Activated T-cell treated with anti-CD3 and anti-CD28 coated beads for 24 hours (primary cell): ENCODE results near the gene GINS1.

Experiments used
- DNase-seq: peaks from one replicate; pipeline ENCODE4 v3.0.0-alpha.2; 2020; ENCODE audit warnings: low read depth

The GINS1 gene

DNA sequence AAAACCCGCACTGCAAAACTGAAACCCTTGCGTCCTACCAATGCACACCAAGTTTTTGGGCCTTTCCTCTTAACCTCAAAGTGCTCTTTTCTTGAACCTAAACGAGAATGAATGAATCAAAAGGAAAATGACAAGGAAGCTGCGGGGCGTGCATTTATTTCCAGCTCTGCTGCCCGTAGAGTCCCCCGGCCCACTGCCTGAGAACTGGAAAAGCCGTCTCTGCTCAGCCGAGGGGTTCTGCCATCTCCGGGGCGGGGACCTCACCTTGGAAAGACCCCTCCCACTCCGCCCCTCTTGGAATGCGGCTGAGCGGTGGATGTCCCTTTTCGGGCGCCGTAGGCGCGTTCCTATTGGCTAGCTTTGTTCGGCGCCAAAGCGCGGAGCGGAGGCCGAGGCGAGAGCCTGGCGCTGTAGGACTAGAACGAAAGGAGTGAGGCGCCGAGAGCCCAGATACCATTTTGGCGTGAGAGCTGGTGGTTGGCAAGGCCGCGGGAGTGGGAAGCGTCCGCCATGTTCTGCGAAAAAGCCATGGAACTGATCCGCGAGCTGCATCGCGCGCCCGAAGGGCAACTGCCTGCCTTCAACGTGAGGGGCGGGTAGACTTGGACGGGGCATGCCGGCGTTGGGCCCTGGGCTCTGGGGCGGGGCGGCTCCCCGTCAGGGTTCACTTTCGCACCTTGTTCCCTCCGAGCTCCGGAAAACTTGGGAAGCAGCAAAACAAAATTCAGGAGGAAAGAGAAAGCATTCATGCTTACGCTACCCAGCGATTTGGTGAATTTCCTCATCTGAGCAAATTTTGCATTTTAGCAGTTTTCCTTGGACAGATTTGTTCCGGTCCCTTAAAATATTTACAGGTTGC is at the start of gene GINS1:
GINS1 (plus strand) TSS at position 363 of the 859 bp plus-strand sequence; CDS start at position 511, 148 bp downstream.
- DNase-seq: peak; percentile 82

DNA sequence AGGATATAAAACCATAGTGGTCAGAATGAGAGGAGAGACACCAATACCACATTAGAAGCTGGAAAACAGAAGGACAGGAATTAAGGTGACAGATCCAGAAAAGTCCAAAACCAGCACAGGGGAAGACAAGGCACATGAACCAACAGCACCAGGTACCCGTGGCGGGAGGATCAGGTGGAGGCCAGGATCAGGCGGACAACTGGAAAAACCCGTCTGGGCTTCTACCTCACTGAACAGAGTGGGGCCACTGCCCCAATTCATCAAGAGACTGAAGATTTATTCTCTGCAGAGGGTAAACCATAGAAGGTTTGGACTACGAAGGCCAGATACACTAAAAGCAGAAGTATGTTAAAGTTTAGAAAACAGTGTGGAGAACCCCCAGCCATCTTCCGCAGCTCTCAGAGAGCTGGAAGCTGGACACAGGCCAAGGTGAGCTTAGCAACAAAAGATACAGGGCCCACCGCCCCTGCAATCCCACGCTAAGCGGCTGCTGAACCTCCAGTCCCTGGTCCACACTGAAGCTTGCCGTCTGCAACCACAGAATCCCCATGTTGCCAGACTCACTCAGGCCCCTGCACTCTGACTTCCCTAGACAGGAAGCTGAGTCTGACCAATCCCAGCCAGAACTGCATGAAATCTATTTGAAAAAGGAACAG is 46.7 kb upstream of the GINS1 start:
- no peak for DNase-seq

DNA sequence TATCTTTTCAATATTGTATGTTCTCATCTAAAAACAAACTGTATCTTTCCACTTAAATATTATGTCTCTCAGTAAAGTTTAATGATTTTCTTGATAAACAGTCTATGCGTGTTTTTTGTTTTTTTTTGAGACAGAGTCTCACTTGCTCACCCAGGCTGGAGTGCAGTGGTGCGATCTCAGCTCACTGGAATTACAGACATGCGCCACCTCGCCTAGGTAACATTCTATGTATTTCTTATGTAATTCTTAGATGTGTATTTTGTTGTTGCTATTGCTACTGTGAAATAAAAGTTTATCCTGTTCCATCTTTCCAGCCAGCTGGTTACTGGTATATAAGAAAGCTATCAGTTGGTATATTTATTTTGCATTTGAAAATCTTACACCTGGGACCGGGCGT is 46.2 kb upstream of the GINS1 start:
- no peak for DNase-seq

DNA sequence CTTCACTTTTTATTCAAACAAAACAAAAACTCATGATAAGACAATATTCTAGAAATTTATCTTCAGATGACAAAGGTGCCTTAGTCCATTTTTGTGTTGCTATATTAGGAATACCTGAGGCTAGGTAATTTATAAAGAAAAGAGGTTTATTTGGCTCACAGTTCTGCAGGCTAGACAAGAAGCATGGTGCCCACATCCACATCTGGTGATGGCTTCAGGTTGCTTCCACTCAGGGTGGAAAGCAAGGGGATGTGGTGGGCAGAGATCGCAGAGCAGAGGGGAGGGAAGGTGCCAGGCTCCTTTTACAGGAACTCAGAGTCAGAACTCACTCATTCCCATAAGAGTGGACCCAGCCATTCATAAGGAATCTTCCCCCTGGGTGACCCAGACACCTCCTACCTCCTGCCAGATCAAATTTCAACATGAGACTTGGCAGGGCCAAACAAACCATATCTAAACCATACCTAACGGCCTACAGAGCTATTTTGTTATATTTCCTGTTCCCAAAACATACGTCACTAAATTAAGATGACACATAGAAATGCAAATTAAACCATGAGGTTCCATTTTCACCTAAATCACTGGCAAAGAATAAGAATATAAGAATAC is 43.2 kb upstream of the GINS1 start:
- no peak for DNase-seq

DNA sequence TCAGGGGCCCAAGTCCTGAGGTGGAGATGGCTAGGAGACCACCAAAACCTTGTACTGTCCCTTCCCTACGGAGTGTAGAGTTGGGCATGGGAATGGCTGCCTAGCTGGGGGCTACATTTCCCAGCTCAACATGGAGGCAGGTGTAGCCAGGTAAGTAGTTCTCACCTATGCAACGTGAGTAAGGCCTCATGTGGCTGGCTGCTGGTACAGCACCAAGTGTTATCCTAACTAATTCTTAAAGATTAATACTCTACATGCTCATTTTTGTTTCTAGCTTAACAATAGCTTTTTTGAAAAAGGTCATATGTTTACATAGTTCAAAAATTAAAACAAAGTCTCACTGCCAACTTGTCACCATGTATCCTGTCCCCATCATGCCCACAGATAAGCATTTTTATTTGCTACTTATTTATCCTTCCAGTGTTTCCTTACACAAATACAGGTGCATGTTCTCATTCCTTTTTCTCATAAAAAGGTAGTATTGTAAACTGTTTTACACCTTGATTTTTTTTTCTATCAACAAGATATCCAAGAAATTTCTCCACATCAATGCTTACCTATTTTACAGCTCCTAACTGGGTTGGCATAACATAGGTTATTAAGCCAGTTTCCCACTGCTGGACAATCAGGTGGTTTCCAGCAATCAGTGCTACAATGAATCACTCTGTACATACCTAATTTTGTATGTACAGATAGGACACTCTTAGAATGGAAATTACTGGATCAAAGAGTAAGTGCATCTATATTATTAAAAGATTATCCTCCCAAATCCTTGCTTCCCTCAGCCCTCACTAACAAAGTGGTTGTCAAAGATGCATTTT is 42.4 kb upstream of the GINS1 start:
- DNase-seq: no peak

DNA sequence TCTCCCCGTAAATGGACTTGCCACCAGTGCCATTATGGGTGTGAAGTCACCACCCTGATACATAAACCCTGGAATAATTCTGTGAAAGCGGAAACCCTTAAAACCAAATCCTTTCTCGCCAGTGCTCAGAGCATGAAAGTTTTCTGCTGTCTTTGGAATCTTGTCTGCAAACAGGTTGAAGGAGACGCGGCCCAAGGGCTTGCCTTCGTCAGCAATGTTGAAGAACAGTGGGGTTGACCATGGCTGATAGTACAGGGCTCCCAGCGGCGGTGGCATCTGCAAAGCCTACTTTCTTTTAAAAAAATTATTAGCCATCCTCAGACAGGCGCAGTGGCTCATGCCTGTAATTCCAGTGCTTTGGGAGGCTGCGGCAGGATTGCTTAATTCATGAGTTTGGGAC is 38.9 kb upstream of the GINS1 start:
- no peak for DNase-seq

DNA sequence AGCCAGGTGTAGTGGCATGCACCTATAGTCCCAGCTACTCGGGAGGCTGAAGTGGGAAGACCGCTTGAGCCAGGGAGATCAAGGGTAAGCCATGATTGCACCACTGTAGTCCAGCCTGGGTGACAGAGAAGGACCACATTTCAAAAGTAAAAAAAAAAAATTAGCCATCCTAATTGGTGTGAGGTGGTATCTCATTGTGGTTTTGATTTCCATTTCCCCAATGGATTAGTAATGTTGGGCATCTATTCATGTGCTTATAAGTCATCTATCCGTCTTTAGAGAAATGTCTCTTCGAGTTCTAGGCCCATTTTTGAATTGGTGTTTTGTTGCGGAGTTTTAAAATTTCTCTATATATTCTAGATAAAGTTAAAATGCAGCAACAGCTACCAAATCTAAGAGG is 38.5 kb upstream of the GINS1 start:
- DNase-seq: no peak

DNA sequence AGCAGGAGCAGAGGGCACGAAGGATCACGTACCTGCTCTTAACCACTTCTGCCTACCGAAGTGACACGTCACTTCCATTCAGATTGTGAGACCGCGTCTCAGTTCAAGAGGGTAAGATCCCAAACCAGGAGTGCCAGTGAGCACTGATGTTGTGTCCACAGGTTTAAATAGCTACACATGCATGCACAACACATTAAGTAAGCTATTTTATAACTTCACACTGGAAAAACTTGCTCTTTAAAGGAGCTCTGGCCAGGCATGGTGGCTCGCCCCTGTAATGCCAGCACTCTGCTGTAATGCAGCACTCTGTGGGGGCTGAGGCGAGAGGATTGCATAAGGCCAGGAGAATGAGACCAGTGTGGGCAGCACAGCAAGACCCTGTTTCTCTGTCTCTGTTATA is 37.9 kb upstream of the GINS1 start:
- DNase-seq: no peak

DNA sequence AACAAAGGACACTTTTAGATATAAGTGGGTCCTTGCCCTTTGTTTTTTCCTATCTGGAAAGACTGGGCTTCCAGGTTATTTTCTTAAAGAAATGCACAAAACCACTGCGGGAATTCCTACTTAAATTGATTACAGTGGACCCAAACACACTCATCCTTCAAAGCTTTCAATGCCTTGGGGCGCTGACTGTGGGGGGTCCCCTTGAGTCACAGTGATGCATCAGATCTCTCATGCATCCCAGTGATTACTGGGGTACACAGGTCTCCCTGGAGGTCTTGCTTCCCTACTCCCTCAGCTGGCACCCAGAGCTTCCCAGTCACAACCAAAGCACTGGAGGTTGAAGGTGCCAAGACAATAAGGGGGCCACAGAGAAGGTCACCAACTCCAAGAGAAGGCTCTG is 37.5 kb upstream of the GINS1 start:
- DNase-seq: no peak

DNA sequence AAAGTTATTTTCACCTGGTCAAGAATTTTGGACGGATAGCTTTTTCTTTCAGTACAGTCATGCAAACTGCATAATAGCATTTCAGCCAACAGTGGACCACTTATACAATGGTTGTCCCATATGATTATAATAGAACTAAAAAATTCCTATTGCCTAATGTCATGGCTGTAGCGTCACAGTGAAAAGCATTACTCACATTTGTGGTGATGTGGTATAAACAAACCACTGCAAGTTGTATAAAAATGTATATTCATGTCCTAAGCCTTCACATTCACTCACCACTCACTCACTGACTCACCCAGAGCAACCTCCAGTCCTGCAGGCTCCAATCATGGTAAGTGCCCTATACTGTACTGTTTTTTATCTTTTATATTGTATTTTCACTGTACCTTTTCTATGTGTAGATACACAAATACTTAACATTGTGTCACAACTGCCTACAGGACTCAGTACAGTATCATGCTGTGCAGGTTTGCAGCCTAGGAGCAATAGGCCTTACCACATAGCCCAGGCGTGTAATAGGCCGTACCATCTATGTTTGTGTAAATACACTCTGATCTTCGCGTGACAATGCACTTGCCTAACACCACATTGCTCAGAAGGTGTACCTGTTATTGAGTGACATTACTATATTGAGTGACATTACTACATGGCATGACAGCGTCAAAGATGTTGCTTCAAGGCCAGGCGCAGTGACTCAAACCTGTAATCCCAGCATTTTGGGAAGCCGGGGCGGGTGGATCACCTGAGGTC is 34.7 kb upstream of the GINS1 start:
- DNase-seq: no peak

DNA sequence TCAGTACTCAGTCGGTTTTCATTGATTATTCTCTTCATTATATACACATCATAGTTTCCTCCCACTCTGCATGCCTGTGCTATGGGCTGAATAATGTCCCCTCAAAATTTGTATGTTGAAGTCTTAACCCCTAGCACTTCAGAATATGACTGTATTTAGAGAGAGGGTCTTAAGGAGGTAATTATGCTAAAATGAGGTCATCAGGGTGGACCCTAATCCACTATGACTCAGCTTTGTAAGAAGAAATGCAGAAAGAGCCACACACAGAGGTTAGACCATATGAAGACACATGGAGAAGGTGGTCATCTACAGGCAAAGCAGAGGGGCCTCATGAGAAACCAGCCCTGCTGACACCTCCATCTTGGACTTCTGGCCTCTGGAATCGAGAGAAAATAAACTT is 32.6 kb upstream of the GINS1 start:
- DNase-seq: no peak

DNA sequence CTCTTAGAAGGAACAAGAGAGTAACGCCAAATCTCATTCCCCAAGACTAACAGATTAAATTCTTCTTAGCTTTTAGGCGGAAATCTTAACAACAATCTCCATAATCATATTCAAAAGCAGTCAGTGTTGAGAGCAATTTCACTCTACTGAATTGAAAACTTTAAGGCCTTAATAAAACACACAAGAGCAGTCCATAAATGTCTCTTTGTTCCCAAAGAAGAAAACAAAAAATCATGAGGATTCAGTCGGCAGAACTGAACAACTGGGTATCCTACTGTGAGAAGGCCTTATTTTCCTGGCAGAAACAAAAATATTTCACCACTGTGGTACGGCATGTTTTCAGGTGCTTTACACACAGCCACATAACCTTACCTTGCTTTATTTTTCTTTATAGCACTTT is 31.2 kb upstream of the GINS1 start:
- DNase-seq: no peak

DNA sequence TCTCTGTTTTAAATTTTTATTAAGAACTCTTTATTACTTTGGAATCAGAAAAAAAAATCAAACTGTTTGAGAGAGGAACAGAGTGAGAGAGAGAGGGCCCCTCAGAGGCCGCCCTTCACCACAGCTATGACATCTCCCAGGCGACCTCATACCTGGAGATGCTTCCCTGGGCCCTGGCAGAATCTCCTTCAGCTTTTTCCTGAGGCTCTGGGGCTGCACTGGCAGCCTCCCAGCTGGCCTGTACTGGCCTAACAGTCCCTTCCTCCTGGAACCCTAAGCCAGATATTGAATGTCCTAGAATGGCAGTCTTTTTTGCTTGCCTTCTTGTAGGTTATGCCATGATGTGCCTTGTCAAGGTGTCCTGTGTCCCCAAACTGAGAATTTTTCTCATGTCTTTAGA is 30.6 kb upstream of the GINS1 start:
- no peak for DNase-seq

DNA sequence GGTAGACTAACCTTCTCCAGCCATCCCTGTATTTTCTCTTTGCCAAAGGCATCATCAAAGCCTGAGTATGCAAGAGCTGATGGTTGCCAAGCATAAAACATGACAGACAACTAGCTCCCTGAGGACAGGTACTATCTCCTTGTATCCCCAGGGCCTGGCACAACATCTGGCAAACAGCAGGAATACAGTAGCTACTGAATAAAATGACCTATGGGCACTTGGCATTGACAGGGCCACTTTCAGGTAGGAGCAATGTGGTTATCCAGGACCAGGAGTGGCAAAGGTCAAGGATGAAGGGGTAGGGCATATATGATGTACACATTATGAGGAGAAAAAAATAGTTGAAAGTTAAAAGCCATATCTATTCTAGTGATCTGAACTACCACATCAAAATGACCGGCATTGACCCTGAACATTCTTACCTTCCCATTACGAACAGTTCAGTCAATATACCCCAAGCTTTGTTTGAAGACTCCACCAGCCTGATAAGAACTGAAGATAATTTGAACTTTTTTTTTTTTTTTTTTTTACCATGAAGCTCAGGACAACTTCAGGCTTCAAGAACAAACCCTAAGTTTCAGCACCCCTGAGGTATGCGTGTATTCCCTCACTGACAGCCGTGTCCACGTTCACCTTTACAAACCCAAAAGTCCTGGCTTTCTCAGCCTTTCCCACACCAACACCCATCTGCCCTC is 29.1 kb upstream of the GINS1 start:
- DNase-seq: no peak

DNA sequence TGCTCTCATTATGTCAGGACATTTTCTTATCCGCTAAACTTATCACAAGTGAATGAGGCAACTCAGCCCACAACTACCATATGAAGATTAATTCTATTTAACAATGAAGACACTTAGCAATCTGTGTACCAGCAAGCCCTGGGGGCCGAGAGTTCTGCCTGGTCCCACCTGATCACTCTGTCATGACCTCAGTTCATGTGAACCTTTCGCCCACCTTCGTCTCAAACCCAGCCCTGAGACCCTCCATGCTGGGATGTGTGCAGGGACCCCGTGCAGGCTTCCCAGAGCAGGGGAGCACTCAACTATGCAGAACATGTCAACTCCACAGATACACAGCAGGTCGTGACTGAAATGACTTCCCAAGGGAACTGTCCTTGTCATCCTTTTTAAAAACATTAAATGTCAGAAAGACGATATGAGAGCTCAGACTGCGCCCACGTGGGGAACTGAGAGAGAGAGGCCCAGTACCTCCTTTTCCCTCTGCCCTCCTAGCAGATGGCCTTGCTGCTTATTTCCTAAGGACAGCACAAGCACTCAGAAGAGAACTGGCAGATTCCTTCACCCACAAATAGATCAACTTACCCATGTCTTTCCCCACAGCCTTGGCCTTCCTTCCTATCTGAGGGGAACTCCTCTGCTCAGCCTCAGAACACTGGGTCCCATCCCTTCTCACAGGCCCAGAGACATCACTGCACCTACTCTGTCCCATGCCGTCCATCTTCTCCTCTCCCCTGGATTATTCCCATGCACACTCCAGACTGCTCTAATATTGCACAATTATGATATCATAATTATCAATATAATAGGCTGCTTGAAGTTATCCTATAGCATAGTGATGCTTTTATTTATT is 28.4 kb upstream of the GINS1 start:
- DNase-seq: no peak

DNA sequence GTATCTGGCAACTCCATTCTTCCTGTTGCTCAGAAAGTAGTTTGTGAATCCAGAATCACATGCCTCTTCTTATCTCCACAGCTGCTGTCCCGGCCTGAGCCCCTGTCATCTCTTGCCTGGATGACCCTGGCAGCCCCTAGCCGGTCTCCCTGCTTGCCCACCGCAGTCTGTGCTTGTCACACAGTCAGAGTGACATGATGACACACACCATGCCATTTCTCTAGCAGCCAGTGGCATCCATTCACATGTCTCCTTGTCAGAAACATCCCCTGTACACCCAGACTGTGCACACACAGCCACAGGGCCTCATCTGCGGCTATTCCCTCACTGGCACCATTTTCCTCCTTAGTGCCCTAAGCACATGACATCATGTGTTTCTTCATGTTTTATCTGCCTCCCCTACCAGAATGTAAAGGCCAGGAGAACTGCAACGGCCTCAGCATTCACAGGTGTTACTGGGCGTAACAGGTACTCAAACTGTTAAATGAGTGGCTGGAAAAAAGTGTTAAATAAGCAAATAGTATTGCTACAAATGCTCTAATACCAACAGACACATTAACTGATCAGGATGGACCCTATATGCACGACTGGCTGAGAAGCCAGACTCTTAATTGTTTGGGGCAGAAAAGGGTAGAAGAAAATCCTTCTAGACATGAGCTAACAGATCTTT is 26.4 kb upstream of the GINS1 start:
- no peak for DNase-seq

DNA sequence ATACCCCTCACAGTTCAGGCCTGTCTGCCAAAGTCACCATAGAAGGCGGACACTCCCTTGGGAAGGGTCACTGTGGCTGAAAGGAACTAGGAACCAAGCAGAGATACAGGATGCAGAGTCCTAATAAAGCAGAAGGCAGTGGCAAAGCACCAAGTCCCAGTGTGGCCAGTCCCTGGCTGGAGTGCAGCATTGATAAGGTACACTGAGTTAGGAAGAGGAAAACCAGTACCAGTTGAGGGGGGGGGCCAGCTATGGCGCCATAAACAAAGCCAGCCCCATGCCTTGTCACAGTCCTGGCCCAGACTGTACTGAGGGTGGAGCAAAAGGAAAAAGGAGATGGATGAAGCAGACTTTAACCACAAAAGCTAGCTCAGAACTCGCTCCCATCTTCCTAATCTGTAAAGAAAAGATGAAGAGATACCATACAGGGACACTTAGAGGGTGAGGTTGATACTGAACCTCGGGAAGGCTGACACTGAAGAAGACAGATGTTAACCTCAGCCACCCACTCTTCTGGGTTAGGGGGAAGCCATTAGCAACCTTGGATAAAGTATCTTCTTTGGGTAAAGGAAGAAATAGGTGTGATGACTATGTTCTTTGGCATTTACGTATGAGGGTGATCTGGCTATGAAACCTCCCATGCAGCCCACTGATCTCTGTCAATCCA is 24.6 kb upstream of the GINS1 start:
- DNase-seq: no peak

DNA sequence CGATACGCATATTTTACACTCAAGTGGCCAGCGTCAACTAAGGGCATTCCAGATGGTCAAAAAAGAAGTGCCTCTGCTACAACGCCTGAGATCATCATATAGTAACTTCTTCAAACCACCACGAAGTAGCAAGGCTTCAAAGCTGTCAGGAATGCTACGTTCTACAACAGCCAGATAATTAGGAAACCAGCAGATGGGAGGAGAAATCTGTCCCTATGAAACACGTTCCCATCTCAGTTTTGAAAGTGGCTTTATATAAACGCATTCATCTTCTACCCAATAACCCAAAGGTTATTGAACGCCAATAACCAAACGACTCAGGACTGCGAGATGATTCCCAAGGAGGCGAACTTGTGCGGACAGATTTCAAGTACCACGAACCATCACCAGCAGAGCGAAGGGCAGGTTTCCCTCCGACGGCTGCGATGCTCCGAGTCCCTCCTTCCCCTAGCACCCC is 18.0 kb upstream of the GINS1 start:
- no peak for DNase-seq
